Panc1 (cell line): ENCODE results near the gene WSB1. TPM values are rescaled to one million over a fixed set of nuclear protein-coding genes. Genes with fewer than 3 reads are reported as not detected.

Experiments used
- ATAC-seq: fragments of 200-7000 bp; cut with Tn5 transposase; 2 replicates; pipeline ENCODE4 v1.9.1; 2020; ENCODE audit warnings: mild to moderate bottlenecking, moderate library complexity
- BruUV-seq: library from RNA; stranded (reverse); fragments of 400-500 nt; replicated peaks from 2 replicates; lab custom pipeline; 2021; lab: Mats Ljungman, UMichigan
- CTCF ChIA-PET: fragments of 300-600 bp; sonication (Branson Sonifier 250); formaldehyde crosslinking; loops from one replicate; lab custom pipeline; 2022; ENCODE audit warnings: antibody characterized with exemption; lab: Charles Lee
- POLR2A ChIA-PET: fragments of 300-600 bp; sonication (Branson Sonifier 250); formaldehyde crosslinking; loops from one replicate; lab custom pipeline; 2022; ENCODE audit warnings: antibody characterized with exemption; lab: Charles Lee
- DNase-seq: peaks from one replicate; pipeline ENCODE4 v3.0.0-alpha.2; 2010; ENCODE audit warnings: low read depth, low spot score
- H3K27ac ChIP-seq: 2 replicates; pipeline ENCODE4 v1.5.1; 2011; ENCODE audit warnings: mild to moderate bottlenecking, low read length, inconsistent platforms
- H3K27me3 ChIP-seq: fragments of 200-500 bp; sonication (Bioruptor generic); 2 replicates; pipeline ENCODE4 v1.6.0; 2014; ENCODE audit warnings: low read length, inconsistent platforms; ENCODE audit not compliant: control insufficient read depth, insufficient read depth
- H3K36me3 ChIP-seq: fragments of 200-500 bp; sonication (Bioruptor generic); 2 replicates; pipeline ENCODE4 v1.5.1; 2014; ENCODE audit warnings: inconsistent platforms, mild to moderate bottlenecking, low read length, moderate library complexity; ENCODE audit not compliant: control insufficient read depth, insufficient read depth
- H3K4me1 ChIP-seq: 2 replicates; pipeline ENCODE4 v1.5.1; 2011; ENCODE audit warnings: inconsistent platforms, mild to moderate bottlenecking, low read length, moderate library complexity; ENCODE audit not compliant: control insufficient read depth, insufficient read depth
- H3K4me3 ChIP-seq, 2 experiments: 2 replicates each; pipeline ENCODE4 v1.5.1; 2011 to 2012; ENCODE audit warnings: low read depth in 2 of 2, low read length in 2 of 2, mild to moderate bottlenecking in 2 of 2, inconsistent platforms in 1 of 2, moderate library complexity in 1 of 2
- H3K9me3 ChIP-seq: fragments of 200-500 bp; sonication (Bioruptor generic); 2 replicates; pipeline ENCODE4 v1.5.1; 2014; ENCODE audit warnings: low read depth, mild to moderate bottlenecking, inconsistent platforms, low read length, moderate library complexity; ENCODE audit not compliant: control insufficient read depth, insufficient read depth
- CTCF ChIP-seq: fragments of 450-650 bp; IDR thresholded peaks from 2 replicates; pipeline ENCODE4 v1.5.1; 2017; ENCODE audit warnings: mild to moderate bottlenecking
- POLR2AphosphoS5 ChIP-seq: IDR thresholded peaks from 2 replicates; pipeline ENCODE4 v1.6.1; 2012; ENCODE audit warnings: mild to moderate bottlenecking, low read depth, low read length, moderate library complexity
- SIN3A ChIP-seq: IDR thresholded peaks from 2 replicates; pipeline ENCODE4 v1.6.1; 2012; ENCODE audit warnings: low read depth, mild to moderate bottlenecking, low read length, moderate library complexity, borderline replicate concordance; ENCODE audit not compliant: insufficient read depth
- TCF7L2 ChIP-seq: IDR thresholded peaks from 2 replicates; pipeline ENCODE4 v1.6.1; 2011; ENCODE audit warnings: mild to moderate bottlenecking, low read depth, low read length, inconsistent platforms
- in situ Hi-C: cut with HindIII; loops from 2 replicates; pipeline ENCODE4 v1.10.0; 2016; ENCODE audit warnings: low sequenced_read_pairs, low pct_unique_long_range_greater_than_20kb
- intact Hi-C: fragments of 100-400 bp; cut with micrococcal nuclease; formaldehyde crosslinking; loops from one replicate; pipeline ENCODE4 v1.10.0; 2022; ENCODE audit not compliant: unreplicated experiment
- total RNA-seq: library from RNA; stranded (reverse); gene quantifications from one replicate; pipeline ENCODE4 v1.2.1, GENCODE V29; 2021; ENCODE audit not compliant: unreplicated experiment
- TF ChIP-seq, protein P1 (sequence below), 2 experiments: IDR thresholded peaks; 2 replicates each; pipeline ENCODE4 v1.6.1; 2011 to 2012; ENCODE audit warnings: low read depth in 2 of 2, control low read depth in 1 of 2, low read length in 1 of 2, mild to moderate bottlenecking in 1 of 2, moderate library complexity in 1 of 2; ENCODE audit not compliant: insufficient read depth in 1 of 2

The WSB1 gene
- total RNA-seq, 1 experiment from 2014 or later = 114 TPM

DNA sequence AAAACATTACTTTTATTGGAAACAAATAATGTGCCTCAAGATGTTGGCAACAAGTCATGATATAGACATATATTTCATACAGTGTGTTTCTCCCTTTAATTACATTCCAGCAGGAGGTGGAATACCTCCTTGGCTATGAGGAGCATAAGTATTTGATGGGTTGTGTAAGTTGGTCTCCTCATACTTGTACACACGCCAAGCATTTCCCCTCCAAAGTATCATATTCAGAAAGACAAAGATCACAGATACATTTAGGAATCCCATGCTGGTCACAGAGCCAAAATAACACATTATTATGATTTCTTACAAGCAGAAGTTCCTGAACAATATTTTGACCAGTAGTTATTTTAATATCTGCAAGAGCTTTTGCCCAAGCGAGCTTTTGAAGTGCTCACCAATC is 57.8 kb downstream of the WSB1 start:
- H3K4me1 ChIP-seq = peaks cover 31% of the 10 kb centered on the region
- in situ Hi-C loops = no loop called here
- TF ChIP-seq SIN3A = no peak
- no peak for TF ChIP-seq TCF7L2
- TF ChIP-seq CTCF = no peak
- TF ChIP-seq POLR2AphosphoS5 = no peak
- TF ChIP-seq, protein P1, sequence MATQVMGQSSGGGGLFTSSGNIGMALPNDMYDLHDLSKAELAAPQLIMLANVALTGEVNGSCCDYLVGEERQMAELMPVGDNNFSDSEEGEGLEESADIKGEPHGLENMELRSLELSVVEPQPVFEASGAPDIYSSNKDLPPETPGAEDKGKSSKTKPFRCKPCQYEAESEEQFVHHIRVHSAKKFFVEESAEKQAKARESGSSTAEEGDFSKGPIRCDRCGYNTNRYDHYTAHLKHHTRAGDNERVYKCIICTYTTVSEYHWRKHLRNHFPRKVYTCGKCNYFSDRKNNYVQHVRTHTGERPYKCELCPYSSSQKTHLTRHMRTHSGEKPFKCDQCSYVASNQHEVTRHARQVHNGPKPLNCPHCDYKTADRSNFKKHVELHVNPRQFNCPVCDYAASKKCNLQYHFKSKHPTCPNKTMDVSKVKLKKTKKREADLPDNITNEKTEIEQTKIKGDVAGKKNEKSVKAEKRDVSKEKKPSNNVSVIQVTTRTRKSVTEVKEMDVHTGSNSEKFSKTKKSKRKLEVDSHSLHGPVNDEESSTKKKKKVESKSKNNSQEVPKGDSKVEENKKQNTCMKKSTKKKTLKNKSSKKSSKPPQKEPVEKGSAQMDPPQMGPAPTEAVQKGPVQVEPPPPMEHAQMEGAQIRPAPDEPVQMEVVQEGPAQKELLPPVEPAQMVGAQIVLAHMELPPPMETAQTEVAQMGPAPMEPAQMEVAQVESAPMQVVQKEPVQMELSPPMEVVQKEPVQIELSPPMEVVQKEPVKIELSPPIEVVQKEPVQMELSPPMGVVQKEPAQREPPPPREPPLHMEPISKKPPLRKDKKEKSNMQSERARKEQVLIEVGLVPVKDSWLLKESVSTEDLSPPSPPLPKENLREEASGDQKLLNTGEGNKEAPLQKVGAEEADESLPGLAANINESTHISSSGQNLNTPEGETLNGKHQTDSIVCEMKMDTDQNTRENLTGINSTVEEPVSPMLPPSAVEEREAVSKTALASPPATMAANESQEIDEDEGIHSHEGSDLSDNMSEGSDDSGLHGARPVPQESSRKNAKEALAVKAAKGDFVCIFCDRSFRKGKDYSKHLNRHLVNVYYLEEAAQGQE (IDR thresholded peaks at IDR 0.05; ENCODE audit: insufficient read depth in 1 of 2, low read depth in 2 of 2, low read length in 1 of 2) = no peak
- DNase-seq = no peak
- ATAC-seq = no peak
- no peak overlapping the region for H3K4me3 ChIP-seq
- H3K36me3 ChIP-seq = no peaks in the 10 kb centered on the region
- ChIA-PET CTCF (interaction anchor here (1.3 kb wide), 1 partner anchor 248 kb away, joined by 6 read pairs; no protein-coding TSS in a partner anchor), POLR2A (no interaction called here)
- peak overlapping the region; percentile 13; the same call in 1 of the 2 replicates for H3K27ac ChIP-seq
- intact Hi-C loops = loop anchor here (10.0 kb wide), 1 partner anchor 113 kb away; no protein-coding TSS in a partner anchor
- H3K27me3 ChIP-seq = no peaks in the 10 kb centered on the region
- H3K9me3 ChIP-seq = no peaks in the 10 kb centered on the region
- no TSS peak for BruUV-seq

GRCh38 chr17:27352448-27353032 is 58.6 kb downstream of the WSB1 start:
- in situ Hi-C loops (no loop called here), intact Hi-C loops (loop anchor here (10.0 kb wide), 1 partner anchor 112 kb away; no protein-coding TSS in a partner anchor)
- H3K9me3 ChIP-seq = no peaks in the 10 kb centered on the region
- H3K4me1 ChIP-seq = peaks cover 31% of the 10 kb centered on the region
- H3K27me3 ChIP-seq = no peaks in the 10 kb centered on the region
- ATAC-seq (no peak), DNase-seq (no peak)
- peak overlapping the region; percentile 66 to 69 for H3K4me3 ChIP-seq
- no TSS peak for BruUV-seq
- ChIA-PET CTCF (interaction anchor here (1.3 kb wide), 1 partner anchor 247 kb away, joined by 6 read pairs; no protein-coding TSS in a partner anchor), POLR2A (no interaction called here)
- H3K36me3 ChIP-seq = no peaks in the 10 kb centered on the region
- TF ChIP-seq CTCF (no peak), TCF7L2 (no peak), POLR2AphosphoS5 (no peak)
- TF ChIP-seq, protein P1 (IDR thresholded peaks at IDR 0.05; ENCODE audit: insufficient read depth in 1 of 2, low read depth in 2 of 2, low read length in 1 of 2) = no peak
- peak overlapping the region; percentile 95 for H3K27ac ChIP-seq
